Dendritic cell treated with granulocyte-macrophage colony-stimulating factor and Interleukin-4, amounts not matched to agents 40 ng/mL and 50 ng/mL, for 4 days (primary cell): Measurements from ENCODE around the gene RTCB.

ENCODE experiments used
- H3K27ac Mint-ChIP-seq: one replicate; pipeline ENCODE4 v1.8.0; 2022; ENCODE audit warnings: mild to moderate bottlenecking, mixed read lengths
- H3K27me3 Mint-ChIP-seq: one replicate; pipeline ENCODE4 v1.8.0; 2022; ENCODE audit warnings: mild to moderate bottlenecking, mixed read lengths
- H3K36me3 Mint-ChIP-seq: one replicate; pipeline ENCODE4 v1.8.0; 2022; ENCODE audit warnings: low read depth, mixed read lengths
- H3K4me1 Mint-ChIP-seq: one replicate; pipeline ENCODE4 v1.8.0; 2022; ENCODE audit warnings: low read depth, mixed read lengths
- H3K4me3 Mint-ChIP-seq: one replicate; pipeline ENCODE4 v1.8.0; 2022; ENCODE audit warnings: mild to moderate bottlenecking, moderate library complexity, mixed read lengths
- H3K9me3 Mint-ChIP-seq: one replicate; pipeline ENCODE4 v1.8.0; 2022; ENCODE audit warnings: mixed read lengths
- intact Hi-C: fragments of 100-400 bp; cut with micrococcal nuclease; formaldehyde crosslinking; loops from one replicate; pipeline ENCODE4 v1.15.0; 2022

The RTCB gene

DNA sequence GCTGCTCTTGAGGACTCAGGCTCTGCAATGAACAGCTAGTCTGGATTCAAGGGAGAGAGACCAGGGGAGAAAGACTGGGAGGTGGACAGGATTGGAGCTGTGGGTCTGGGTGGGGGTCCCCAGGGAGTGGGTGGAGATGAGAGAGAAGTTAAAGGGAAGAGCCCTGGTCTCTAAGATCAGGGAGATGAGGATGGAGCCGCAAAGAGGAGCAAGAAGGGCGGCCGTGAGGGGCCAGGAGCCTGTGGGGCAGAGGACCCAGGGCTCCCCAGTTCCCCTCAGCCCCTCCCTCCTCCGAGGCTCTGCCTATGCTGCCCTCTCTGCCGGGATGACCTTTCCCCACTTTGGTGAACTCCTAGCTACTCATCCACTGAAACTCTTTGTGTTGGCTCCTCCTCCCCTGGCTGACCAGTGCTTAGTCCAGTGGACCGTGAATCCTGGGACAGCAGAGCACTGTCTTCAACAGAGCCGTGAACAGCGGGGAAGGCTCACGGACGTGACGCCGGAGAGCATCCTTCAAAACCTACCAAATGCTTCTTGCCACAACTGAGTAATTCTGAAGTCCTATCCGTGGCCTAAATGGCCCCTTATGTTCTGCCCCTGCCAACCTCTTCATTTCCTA is 70.8 kb downstream of the RTCB start:
- no peaks in the 10 kb centered on the region for H3K4me1 Mint-ChIP-seq
- intact Hi-C loops: no loop called here
- no peak overlapping the region for H3K27ac Mint-ChIP-seq
- H3K36me3 Mint-ChIP-seq: no peaks in the 10 kb centered on the region
- H3K27me3 Mint-ChIP-seq: peaks cover 16% of the 10 kb centered on the region
- H3K9me3 Mint-ChIP-seq: no peaks in the 10 kb centered on the region
- no peak overlapping the region for H3K4me3 Mint-ChIP-seq

GRCh38 chr22:32340411-32340810 is 71.6 kb downstream of the RTCB start:
- no peaks in the 10 kb centered on the region for H3K4me1 Mint-ChIP-seq
- no peaks in the 10 kb centered on the region for H3K36me3 Mint-ChIP-seq
- intact Hi-C loops: no loop called here
- no peak overlapping the region for H3K4me3 Mint-ChIP-seq
- H3K27ac Mint-ChIP-seq: no peak overlapping the region
- H3K27me3 Mint-ChIP-seq: peaks cover 14% of the 10 kb centered on the region
- H3K9me3 Mint-ChIP-seq: no peaks in the 10 kb centered on the region

GRCh38 chr22:32339190-32340012 is 72.6 kb downstream of the RTCB start:
- intact Hi-C loops: no loop called here
- Mint-ChIP-seq H3K4me1 (no peaks in the 10 kb centered on the region), H3K27ac (no peak overlapping the region), H3K36me3 (no peaks in the 10 kb centered on the region), H3K27me3 (peaks cover 13% of the 10 kb centered on the region), H3K4me3 (no peak overlapping the region), H3K9me3 (no peaks in the 10 kb centered on the region)

- H3K4me3 Mint-ChIP-seq: no peak overlapping the region
- H3K36me3 Mint-ChIP-seq: no peaks in the 10 kb centered on the region
- H3K27me3 Mint-ChIP-seq: peaks cover 10% of the 10 kb centered on the region
- H3K9me3 Mint-ChIP-seq: no peaks in the 10 kb centered on the region
- no peaks in the 10 kb centered on the region for H3K4me1 Mint-ChIP-seq
- intact Hi-C loops: no loop called here
- no peak overlapping the region for H3K27ac Mint-ChIP-seq
Observed at GRCh38 chr22:32338757-32339156, 73.3 kb downstream of the RTCB start.
